ENCODE data around the gene AP1M1.

The AP1M1 gene

GRCh38 chr19:16190736-16191135 is 7.0 kb upstream of the AP1M1 start:
- POLR2A ChIA-PET = interaction anchor here (0.5 kb wide), 1 partner anchor 136 kb away, joined by 3 read pairs; no protein-coding TSS in a partner anchor
- TF ChIP-seq CTCF (IDR thresholded peaks at IDR 0.05; ENCODE audit: control extremely low read depth, extremely low read depth, low read depth, missing control alignments) = no peak
- CTCF ChIA-PET = interaction anchor here (1.5 to 1.6 kb wide), 2 partner anchors 128 to 192 kb away, joined by 3 to 6 read pairs; no protein-coding TSS in a partner anchor
- DNase-seq (ENCODE audit: extremely low spot score) = no peak

DNA sequence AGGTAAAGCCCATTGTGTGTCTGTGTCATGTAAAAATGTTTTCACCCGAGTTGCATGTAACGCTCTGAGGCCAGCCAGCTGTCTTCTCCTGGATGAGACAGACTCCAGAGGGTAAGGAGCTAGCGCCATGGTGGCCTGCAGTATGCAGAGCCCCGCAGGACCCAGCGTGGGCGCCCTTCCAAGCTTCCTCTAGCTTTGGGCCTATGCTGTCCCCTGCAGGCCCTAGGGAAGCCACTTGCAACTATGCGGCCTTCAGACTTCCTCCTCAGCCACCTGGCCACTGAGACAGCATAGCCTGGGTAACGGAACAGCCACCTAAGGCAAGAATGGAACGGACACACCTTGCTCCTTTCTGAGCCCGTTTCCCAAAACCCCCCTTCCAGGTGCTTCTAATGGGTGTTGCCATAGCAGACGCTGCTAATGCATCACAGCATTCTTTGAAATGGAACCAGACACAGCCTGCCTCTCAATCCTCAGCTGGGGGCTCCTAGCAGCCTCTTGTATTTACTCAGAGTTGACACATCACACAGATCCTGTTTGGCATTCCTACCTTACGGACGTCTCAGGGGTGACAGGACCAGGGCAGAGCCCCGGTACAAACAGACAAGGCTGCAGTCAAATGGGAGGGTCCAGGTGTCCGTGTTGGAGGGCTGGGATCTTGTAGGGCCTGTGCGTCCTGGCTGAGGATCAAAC is 6.3 kb upstream of the AP1M1 start:
- ChIA-PET POLR2A (no interaction called here), CTCF (interaction anchor here (1.5 to 1.6 kb wide), 2 partner anchors 129 to 191 kb away, joined by 3 to 6 read pairs; no protein-coding TSS in a partner anchor)
- TF ChIP-seq CTCF (IDR thresholded peaks at IDR 0.05; ENCODE audit: control extremely low read depth, extremely low read depth, low read depth, missing control alignments) = no peak
- DNase-seq (ENCODE audit: extremely low spot score) = no peak

DNA sequence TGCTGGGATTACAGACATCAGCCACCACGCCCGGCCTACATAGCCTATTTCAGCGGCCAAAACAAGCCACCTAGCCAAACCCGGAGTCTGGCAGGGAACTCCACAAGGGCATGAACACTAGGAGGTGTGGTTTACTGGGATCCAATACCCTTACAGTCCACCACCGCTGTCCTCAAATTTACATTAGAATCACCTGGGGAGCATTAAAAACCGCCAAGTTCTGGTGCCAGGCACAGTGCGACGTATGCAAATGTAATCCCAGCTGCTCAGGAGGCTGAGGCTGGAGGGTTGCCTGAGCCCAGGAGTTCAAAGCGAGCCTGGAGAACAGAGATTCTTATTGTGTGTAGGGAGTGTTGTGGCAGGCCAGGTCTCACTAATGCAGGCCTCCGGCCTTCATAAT is 4.2 kb upstream of the AP1M1 start:
- TF ChIP-seq CTCF (IDR thresholded peaks at IDR 0.05; ENCODE audit: control extremely low read depth, extremely low read depth, low read depth, missing control alignments) = no peak
- ChIA-PET POLR2A (interaction anchor here (1.7 kb wide), 1 partner anchor 8 kb away, joined by 6 read pairs; the partner anchor contains the start of gene FAM32A), CTCF (interaction anchor here (2.5 kb wide), 1 partner anchor 8 kb away, joined by 16 read pairs; the partner anchor contains the start of gene FAM32A)
- no peak for DNase-seq (ENCODE audit: extremely low spot score)

GRCh38 chr19:16197188-16197621 is 506 bp upstream of the AP1M1 start:
- CTCF ChIA-PET = interaction anchor here (0.7 to 1.5 kb wide), 7 partner anchors 9 to 155 kb away, joined by 3 to 13 read pairs (median 3); partner anchors contain the start of gene FAM32A

GRCh38 chr19:16198370-16198651 is 600 bp downstream of the AP1M1 start:
- TF ChIP-seq CTCF (IDR thresholded peaks at IDR 0.05; ENCODE audit: control extremely low read depth, extremely low read depth, low read depth, missing control alignments) = no peak
- POLR2A ChIA-PET = interaction anchor here (1.2 kb wide), 1 partner anchor 10 kb away, joined by 5 read pairs; no protein-coding TSS in a partner anchor
- CTCF ChIA-PET = interaction anchor here (1.1 to 1.5 kb wide), 5 partner anchors 10 to 156 kb away, joined by 3 to 13 read pairs (median 5); partner anchors contain the start of gene FAM32A
- DNase-seq (ENCODE audit: extremely low spot score) = no peak

More at GRCh38 chr19:16197188-16197621, 506 bp upstream of the AP1M1 start:
- no peak for DNase-seq (ENCODE audit: extremely low spot score)
- POLR2A ChIA-PET = interaction anchor here (1.0 to 1.2 kb wide), 2 partner anchors 9 to 12 kb away, joined by 4 to 5 read pairs; partner anchors contain the start of gene FAM32A
- no peak for TF ChIP-seq CTCF (IDR thresholded peaks at IDR 0.05; ENCODE audit: control extremely low read depth, extremely low read depth, low read depth, missing control alignments)

GRCh38 chr19:16199275-16199932 is 1.7 kb downstream of the AP1M1 start:
- CTCF ChIA-PET = no interaction called here
- no peak for DNase-seq (ENCODE audit: extremely low spot score)
- POLR2A ChIA-PET = no interaction called here
- no peak for TF ChIP-seq CTCF (IDR thresholded peaks at IDR 0.05; ENCODE audit: control extremely low read depth, extremely low read depth, low read depth, missing control alignments)
